ENCODE measurements around the gene ZNF79.
"Not testable (repeated sequence)": the region's sequence is repeated elsewhere in the genome, so short reads cannot be mapped to it uniquely, and the experiment has no call there.

ZNF79 gene

DNA sequence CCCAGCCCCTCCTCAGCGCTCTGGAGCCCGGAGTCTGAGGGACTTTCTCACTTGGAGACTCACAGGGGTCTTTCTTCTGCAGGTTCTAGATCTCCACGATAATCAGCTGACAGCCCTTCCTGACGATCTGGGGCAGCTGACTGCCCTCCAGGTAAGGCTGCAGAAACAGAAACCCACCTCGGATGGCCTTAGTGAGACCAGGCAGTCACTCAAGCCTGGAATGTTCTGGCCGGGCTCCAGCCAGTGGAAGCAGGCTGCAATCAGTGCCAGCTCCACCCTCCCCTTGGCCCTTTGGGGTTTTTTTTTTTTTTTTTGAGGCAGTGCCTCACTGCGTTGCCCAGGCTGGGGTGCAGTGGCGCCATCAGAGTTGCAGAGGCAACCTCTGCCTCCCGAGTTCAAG, 34.7 kb downstream of the ZNF79 start:
- DNase-seq = no peak

DNA sequence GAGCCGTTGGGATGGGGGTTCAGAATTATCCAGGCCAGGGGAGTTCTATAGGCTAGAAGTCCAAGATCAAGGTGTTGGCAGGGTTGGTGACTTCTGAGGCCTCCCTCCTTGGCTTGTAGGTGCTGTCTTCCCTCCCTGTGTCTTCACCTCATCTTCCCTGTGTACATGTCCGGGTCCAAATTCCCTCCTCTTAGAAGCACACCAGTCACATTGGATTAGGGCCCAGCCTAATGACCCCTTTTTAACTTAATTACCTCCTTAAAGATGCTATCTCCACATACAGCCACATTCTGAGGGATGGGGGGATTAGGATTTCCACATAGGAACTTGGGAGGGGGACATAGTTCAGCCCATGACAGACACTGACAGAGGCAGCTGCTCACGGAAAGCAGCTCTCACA, 39.2 kb downstream of the ZNF79 start:
- no peak for DNase-seq

DNA sequence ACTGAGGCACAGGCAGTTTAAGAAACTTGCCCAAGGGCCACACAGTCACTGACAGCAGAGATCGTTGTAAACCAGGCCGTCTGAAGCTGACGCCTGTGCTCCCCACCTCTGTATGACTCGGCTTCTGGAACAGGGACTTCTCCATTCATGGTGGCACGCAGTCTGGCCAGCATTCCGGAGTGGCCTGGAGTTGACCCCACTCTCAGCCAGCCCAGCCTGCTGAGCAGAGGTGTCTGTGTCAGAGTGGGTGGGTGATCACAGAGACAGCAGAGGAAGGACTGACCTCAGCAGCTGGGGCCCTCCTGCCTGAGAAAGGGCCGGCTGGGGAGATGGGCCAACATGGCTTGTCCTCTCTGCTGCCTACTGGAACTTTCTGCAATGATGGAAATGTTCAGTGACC, 39.7 kb downstream of the ZNF79 start:
- DNase-seq = no peak

DNA sequence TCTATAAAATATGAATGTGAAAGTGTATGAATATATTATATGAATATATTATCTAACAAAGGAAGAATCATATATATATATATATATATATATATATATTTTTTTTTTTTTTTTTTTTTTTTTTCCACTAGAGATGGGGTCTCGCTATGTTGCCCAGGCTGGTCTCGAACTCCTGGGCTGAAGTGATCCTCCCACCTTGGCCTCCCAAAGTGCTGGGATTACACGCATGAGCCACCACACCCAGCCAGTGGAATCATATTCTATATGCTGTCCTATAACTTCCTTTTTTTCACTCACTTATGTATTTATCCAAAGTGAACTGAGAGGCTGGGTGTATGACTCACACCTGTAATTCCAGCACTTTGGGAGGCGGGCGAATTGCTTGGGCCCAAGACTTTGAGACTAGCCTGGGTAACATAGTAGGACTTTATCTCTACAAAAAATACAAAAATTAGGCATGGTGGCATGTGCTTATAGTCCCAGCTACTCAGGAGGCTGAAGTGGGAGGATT, 42.3 kb downstream of the ZNF79 start:
- not testable (repeated sequence) for DNase-seq

DNA sequence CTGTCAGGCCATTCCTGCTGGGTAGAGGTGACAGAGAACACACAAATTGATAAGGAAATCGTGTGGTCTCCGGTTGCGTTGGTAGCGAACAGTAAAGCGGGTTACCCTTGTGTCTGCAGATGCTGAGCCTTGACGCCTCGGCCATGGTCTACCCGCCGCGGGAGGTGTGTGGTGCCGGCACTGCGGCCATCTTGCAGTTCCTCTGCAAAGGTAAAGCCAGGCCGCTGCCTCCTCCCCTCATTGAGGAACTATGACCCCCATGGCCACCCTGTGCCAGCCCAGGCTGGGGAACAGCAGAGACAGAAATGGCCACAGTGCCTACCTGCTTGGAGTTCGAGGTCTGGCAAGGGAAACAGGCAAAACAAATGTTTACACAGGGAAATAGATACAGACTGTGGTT, 43.4 kb downstream of the ZNF79 start:
- DNase-seq = no peak

DNA sequence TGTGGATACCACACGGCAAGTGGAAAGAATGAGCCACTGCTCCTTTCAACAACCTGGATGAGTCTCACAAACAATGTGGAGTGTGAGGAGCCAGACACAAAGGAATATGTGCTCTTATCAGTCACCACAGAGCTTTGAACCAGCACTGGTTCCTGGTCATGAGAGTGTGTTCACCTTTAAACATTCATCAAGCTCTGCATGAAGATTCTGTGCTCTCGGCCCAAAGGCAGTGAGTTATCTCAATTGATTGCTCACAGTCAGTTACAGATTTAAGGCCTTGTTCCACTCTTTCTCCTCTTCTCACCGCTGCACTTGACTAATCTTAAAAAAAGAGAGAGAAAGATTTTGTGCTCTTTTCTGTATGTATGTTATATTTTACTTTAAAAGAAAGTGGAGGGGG, 46.5 kb downstream of the ZNF79 start:
- no peak for DNase-seq

DNA sequence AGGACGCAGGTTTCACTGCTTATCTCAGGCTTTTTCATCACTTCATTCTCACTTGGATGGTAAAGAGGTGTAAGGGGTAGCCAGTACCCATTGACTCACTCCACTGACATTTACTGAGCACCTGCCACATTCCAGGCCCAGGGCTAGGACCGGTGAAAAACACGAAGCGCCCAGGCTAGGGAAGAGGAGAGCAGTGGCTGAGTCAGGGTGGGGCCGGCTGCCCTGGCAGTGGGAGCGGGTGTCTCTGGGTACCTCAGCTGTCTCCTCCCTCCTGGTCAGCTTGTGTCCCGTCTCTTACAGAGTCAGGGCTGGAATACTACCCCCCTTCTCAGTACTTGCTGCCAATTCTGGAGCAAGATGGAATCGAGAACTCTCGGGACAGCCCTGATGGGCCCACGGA, 49.3 kb downstream of the ZNF79 start:
- no peak for DNase-seq

DNA sequence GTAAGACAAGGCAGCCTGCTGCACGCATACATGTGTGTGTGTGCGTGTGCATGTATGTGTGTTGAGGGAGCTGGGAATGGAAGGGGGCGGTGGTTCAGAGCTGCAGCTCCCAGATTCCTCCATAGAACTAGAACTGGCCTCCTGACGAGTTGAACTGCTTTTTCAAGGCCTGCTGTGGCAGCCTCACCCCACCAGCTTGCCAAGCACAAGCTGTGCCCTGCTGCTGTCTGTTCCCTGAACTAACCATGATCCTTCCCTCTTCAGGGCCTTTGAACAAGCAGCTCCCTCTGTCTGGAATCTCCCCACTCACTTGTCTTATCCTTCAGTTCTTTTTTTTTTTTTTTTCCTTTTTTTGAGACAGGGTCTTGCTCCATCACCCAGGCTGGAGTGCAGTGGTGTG, 49.8 kb downstream of the ZNF79 start:
- DNase-seq = no peak

DNA sequence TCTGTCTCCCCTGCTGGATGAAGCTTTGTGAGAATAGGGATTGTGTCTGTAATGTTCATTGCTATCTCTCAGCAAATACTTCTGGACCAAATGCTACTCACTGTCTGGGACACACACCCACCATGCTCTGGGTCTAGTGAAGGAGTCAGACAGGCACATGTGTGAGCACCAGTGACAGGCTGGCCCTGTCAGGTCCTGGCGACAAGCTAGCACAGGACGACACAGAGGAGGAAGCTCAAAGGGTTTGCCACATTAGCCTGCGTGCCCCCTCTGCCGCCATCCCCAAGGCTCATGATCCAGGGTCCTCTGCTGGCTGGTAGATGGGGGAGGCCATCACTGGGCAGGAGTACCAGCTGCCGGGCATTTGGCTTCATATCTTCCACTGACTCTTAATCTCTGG, 50.4 kb downstream of the ZNF79 start:
- DNase-seq = no peak

DNA sequence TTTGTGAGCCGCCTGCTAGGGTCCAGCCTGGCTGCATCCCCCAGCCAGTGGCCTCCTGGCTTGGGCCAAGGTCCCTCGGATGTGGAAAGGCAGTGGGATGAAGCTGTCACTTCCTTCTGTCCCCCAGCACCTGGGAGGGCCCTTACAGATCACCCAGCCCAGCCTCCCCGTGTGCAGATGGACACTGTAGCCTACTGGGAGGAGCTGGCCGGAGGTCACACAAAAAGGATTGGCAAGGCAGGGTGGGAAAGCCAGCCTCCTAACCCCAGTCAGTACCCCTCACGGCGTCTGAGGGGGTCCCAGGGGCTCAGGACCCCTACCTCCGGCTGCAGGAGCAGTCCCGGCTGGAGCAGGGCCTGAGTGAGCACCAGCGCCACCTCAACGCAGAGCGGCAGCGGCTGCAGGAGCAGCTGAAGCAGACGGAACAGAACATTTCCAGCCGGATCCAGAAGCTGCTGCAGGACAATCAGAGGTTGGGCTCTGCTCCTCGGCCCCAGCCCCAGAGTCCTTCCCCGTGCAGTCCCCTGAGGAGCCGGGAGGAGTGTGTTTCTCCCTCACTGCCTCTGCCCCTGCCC, 55.4 kb downstream of the ZNF79 start:
- DNase-seq = no peak

DNA sequence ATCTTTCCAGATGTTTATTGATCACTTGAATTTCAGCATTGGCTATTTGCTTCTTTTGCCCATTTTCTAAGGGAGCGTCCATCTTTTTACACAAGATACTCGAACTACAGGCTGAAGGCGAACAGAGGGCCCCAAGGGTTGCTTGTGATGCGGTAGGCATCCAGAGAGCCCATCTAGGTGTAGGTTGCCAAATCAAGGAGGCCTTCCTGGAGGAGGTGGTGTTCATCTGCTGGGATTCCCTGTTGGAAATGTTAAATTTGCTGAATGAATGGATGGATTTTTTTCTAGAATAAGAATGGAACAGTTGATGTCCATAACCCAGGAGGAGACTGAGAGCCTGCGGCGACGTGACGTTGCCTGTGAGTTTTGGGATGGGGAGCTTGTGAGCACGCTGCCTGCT, 58.5 kb downstream of the ZNF79 start:
- no peak for DNase-seq

DNA sequence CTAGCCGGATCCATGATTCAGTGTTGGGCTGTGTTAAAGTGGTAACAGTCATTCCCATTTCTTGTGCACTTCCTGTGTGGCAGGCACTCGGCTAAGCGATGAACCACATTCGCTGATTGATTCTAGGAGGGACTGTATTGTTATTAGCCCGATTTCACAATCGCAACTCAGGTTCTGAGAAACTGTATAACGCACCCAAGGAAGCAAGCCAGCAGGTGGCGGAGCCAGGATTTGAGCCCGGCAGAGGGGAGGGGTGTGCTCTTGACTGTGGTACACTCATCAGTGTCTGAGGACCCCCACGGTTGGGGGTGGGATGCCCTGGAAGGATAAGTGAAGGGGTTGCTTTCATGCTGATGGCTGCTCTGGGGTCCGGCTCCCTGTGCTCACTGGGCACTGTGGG, 61.8 kb downstream of the ZNF79 start:
- no peak for DNase-seq

DNA sequence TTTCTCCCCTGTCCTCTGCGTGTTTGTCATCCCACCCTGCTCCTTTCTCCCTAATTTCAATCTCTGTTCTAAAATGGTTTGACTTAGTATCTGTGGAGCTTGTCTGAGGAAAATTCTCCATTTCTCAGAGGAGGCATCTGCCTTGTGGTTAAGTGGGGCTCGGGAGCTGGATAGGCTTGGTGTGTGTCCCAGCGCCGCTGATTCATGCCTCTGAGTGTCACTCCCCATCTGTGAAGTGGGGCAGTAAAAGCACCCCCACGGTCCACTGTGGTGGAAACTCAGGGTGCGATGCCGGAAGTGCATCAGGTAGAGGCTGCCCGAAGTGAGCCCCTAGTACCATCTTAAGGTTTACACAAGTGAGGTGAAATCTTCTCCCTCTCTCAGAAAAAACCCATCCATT, 64.8 kb downstream of the ZNF79 start:
- no peak for DNase-seq

DNA sequence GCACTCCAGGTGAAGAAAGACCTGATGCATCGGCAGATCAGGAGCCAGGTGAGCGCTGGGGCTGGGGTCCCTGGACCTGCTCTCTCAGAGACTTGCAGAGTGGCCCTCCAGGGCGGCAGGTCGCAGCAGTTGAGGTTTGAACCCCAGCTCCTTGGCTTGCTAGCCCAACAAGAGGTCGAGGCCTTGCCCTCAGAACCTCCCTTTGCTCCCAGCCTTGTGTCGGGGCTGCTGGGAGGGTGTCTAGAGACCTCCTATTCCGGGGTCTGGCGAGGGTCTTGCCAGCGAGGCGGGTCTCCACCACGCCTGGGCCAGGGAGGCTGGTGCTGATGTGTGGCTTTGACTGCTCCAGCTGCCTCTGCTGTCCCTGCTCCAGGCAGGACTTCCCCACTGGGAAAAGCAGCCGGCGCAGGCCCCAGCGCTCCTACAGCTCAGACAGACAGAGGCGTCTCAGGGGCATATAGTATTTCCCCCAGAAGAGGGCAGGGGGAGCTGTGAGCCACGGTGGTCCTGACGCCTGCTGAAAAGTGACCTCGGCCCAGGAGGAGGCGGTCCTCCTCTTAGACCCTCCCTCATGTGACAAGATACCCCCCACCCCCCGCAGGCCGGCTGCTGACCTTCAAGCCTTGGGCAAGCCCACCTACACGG, 65.4 kb downstream of the ZNF79 start:
- no peak for DNase-seq

DNA sequence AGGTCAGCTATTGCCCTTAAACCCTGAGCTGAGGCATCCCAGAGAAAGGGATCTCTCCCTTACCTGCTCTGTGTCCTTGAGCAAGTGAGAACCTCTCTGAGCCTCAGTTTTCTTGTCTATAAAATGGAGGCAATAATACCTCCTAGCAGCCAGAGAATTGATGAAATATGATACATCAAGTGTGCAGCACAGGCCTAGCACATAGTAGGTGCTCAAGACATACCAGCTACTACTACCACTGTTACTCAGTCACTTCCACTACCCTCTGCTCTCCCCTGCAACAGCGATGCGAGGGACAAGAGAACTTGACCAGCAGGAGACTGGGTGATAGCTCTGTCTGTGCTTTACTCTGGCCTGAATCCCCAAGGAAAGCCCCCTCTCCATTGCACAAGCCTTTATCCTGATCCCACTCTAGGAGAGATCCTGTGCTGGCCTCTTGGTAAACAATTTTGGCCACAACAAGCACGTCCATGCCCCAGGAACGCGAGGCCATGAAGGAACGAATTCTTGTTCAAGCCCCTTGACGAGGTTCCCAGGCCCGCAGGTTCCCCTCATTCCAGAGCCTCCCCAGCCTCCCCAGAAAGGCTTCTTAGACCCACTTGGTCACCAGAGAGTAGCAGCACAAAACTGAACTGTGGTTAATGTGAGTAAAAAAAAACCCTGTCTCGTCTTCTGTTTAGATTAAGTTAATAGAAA, 66.5 kb downstream of the ZNF79 start:
- no peak for DNase-seq

DNA sequence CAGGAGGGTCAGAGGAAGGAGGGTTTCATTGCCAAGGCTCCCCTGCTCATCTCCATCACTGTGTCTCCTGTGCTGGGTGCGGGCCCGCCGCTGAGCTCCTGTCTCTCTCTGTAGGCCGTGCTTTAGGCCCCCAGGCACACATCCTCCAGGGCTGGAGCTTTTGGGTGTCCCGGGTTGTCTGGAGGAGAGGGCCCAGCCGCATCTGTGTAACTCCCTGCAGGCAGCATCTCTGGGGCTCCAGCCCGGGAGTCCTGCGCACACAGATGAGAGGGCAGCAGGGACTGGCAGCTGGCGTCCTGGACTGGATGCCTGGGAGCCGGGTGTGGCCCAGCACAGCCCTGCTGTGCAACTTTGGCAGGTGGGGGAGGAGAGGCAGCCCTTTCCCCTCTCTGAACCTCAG, 67.3 kb downstream of the ZNF79 start:
- no peak for DNase-seq

DNA sequence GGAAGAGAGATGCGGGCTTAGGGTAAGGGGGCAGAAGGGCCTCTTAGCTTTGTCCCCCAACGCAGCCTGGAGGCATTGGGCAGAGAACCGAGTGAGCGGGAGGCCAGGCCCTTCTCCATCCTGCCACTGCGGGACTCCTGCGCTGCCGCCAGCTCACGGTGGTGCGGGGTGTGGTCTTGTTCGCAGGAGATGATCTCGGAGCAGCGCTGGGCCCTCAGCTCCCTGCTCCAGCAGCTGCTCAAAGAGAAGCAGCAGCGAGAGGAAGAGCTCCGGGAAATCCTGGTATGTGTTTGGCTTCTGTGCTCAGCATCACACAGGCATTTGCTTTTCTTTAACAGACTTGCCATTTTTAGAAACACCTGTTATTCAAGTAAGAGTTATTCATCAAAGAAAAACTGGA, 68.4 kb downstream of the ZNF79 start:
- DNase-seq = no peak

DNA sequence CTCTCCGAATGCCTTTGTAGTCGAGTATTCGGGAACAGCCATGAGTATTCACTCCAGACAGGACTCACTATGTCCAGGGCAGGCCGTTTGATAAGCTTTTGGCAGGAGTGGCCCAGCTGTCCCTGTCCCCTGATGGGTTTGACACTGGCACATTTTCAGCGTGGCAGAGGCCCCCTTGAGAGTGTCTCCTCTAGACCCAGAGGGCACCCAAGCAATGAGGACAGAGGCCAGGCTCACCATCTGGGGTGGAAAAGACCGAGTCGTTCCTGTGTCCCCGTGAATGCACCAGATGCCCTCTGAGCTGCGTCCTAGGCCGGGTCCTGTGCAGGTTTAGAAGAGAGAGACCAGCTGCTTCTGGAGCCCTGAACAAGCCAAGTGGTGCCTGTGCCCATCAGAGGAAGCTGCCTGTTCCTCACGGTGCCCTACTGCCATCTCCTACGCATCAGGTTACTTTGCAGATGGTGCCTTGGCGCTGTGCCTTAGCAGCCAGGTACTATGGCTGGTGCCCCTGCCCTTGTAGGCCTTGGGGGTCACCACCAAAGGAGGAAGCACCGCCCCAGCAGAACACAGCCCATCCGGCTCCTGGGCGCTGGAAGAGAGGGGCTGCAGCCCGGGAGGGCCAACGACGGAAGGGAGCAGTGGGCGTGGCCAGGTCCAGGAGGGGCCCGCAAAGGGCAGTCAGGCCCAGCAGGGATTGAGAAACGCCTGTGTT, 69.6 kb downstream of the ZNF79 start:
- no peak for DNase-seq

DNA sequence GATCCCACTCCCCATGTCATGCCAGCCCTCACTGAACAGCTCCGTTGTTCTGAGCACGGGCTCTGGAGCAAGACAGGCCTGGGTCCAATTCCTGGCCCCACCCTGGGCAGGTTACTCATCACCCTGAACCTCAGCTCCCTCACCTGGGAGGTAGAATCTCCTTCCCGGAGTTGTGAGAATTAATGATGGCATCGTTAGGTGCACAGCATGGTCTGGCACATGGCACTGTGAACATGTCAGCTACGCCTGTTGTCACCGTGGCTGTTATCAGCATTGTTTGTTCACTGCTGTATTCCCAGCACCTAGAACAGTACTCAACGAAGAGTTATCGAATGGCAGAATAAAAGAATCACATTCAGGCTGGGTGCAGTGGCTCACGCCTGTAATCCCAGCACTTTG, 70.1 kb downstream of the ZNF79 start:
- DNase-seq = no peak
